Stomach (tissue), 4 donors: ENCODE results near the gene MAST4.

ENCODE experiments used
- CTCF ChIP-seq, 7 experiments: fragments of 450-650 bp in 4 of 7; fragments of 200-600 bp in 3 of 7; sonication (generic) in 3 of 7; IDR thresholded peaks; one replicate each; pipeline ENCODE4 v1.5.1; 2016 to 2019; ENCODE audit warnings: antibody characterized with exemption in 7 of 7, control low read depth in 2 of 7, mild to moderate bottlenecking in 1 of 7
- POLR2A ChIP-seq, 4 donors: fragments of 450-650 bp; IDR thresholded peaks; one replicate each; pipeline ENCODE4 v1.6.1; 2016; ENCODE audit warnings: antibody characterized with exemption in 4 of 4, control low read depth in 2 of 4, mild to moderate bottlenecking in 1 of 4, moderate library complexity in 1 of 4
- POLR2AphosphoS5 ChIP-seq, 3 donors: sonication (generic); formaldehyde crosslinking; IDR thresholded peaks; one replicate each; pipeline ENCODE4 v1.6.1; 2016; ENCODE audit warnings: antibody characterized with exemption in 3 of 3

GRCh38 chr5:66872736-66873331, 276.6 kb downstream of the MAST4 start:
- TF ChIP-seq CTCF (IDR thresholded peaks at IDR 0.05): no peak
- no peak for TF ChIP-seq POLR2A (IDR thresholded peaks at IDR 0.05)
- no peak for TF ChIP-seq POLR2AphosphoS5 (IDR thresholded peaks at IDR 0.05)
